Loucy (cell line): ENCODE measurements around the gene NEK9.
A peak's percentile ranks its signal among the peaks of the same experiment; 100 is the strongest.

Source experiments
- EZH2phosphoT487 ChIP-seq: fragments of 200-600 bp; IDR thresholded peaks from 2 replicates; pipeline ENCODE4 v1.6.1; 2018; ENCODE audit warnings: antibody characterized with exemption, mild to moderate bottlenecking, moderate library complexity, borderline replicate concordance
- TF ChIP-seq, protein P1 (sequence below): fragments of 200-600 bp; sonication (generic); conservative IDR thresholded peaks from 2 replicates; pipeline ENCODE4 v1.5.1; 2014; ENCODE audit warnings: mild to moderate bottlenecking, antibody characterized with exemption, low read length

DNA sequence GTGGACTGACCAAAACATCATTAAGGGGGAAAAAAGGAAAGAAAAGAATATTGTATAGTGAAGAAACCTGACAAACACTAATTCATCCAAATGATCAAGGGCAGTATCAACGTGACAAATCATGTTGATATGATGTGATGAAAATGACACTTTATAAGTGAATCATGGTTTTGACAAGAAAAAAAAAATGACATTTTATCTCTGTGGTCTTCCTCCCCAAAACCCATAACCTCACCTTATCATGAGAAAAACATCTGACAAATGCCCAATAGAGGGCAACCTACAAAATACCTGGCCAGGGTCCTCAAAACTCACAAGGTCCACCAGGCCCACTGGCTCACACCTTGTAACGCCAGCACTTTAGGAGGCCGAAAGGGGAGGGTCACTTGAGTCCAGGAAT lies 35.8 kb upstream of the NEK9 start:
- TF ChIP-seq, protein P1, sequence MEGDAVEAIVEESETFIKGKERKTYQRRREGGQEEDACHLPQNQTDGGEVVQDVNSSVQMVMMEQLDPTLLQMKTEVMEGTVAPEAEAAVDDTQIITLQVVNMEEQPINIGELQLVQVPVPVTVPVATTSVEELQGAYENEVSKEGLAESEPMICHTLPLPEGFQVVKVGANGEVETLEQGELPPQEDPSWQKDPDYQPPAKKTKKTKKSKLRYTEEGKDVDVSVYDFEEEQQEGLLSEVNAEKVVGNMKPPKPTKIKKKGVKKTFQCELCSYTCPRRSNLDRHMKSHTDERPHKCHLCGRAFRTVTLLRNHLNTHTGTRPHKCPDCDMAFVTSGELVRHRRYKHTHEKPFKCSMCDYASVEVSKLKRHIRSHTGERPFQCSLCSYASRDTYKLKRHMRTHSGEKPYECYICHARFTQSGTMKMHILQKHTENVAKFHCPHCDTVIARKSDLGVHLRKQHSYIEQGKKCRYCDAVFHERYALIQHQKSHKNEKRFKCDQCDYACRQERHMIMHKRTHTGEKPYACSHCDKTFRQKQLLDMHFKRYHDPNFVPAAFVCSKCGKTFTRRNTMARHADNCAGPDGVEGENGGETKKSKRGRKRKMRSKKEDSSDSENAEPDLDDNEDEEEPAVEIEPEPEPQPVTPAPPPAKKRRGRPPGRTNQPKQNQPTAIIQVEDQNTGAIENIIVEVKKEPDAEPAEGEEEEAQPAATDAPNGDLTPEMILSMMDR: peak; percentile 37
- no peak for TF ChIP-seq EZH2phosphoT487
